GM12874 (cell line): ENCODE data around the gene QPRT.

Experiments used
- TF ChIP-seq, protein P1 (sequence below): IDR thresholded peaks from 2 replicates; pipeline ENCODE4 v1.5.1; 2011; ENCODE audit warnings: low read depth, mild to moderate bottlenecking, control low read depth, low read length, moderate library complexity; ENCODE audit not compliant: insufficient read depth

The QPRT gene

GRCh38 chr16:29662000-29662728 lies 16.8 kb upstream of the QPRT start:
- TF ChIP-seq, protein P1, sequence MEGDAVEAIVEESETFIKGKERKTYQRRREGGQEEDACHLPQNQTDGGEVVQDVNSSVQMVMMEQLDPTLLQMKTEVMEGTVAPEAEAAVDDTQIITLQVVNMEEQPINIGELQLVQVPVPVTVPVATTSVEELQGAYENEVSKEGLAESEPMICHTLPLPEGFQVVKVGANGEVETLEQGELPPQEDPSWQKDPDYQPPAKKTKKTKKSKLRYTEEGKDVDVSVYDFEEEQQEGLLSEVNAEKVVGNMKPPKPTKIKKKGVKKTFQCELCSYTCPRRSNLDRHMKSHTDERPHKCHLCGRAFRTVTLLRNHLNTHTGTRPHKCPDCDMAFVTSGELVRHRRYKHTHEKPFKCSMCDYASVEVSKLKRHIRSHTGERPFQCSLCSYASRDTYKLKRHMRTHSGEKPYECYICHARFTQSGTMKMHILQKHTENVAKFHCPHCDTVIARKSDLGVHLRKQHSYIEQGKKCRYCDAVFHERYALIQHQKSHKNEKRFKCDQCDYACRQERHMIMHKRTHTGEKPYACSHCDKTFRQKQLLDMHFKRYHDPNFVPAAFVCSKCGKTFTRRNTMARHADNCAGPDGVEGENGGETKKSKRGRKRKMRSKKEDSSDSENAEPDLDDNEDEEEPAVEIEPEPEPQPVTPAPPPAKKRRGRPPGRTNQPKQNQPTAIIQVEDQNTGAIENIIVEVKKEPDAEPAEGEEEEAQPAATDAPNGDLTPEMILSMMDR: no peak

DNA sequence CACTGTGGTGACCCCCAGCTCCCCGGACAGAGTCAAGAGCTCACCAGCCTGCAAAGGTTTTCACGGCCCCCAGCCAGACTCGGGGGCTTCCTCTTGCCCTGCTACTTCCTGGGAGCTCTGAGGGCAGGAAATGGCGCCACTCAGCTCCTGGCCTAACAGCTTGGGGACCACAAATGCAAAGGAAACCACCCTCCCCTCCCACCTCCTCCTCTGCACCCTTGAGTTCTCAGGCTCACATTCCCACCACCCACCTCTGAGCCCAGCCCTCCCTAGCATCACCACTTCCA lies 16.3 kb upstream of the QPRT start:
- TF ChIP-seq, protein P1: no peak

DNA sequence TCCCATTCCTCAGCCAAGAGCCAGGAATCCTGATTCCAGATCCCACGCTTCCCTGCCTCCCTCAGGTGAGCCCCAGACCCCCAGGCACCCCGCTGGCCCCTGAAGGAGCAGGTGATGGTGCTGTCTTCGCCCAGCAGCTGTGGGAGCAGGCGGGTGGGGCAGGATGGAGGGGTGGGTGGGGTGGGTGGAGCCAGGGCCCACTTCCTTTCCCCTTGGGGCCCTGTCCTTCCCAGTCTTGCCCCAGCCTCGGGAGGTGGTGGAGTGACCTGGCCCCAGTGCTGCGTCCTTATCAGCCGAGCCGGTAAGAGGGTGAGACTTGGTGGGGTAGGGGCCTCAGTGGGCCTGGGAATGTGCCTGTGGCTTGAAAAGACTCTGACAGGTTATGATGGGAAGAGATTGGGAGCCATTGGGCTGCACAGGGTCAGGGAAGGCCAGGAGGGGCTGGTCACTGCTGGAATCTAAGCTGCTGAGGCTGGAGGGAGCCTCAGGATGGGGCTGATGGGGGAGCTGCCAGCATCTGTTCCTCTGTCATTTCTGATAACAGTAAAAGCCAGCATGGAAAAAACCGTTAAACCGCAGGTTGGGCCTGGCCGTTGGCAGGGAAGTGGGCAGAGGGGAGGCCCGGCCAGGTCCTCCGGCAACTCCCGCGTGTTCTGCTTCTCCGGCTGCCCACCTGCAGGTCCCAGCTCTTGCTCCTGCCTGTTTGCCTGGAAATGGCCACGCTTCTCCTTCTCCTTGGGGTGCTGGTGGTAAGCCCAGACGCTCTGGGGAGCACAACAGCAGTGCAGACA lies 15.8 kb upstream of the QPRT start, which contains the start of gene SPN:
TSS of gene SPN (plus strand) at position 232 of the 791 bp plus-strand sequence. CDS start at position 714, 482 bp downstream.
- TF ChIP-seq, protein P1: no peak

- TF ChIP-seq, protein P1: no peak
Observed at GRCh38 chr16:29663807-29664090, 15.2 kb upstream of the QPRT start.

- TF ChIP-seq, protein P1: peak; percentile 34
Observed at GRCh38 chr16:29664091-29664921, 14.7 kb upstream of the QPRT start.

- TF ChIP-seq, protein P1: no peak
Observed at GRCh38 chr16:29665294-29666077, 13.5 kb upstream of the QPRT start.
